ENCODE data around the gene DHRSX.
"Not testable (repeated sequence)": the region's sequence is repeated elsewhere in the genome, so short reads cannot be mapped to it uniquely, and the experiment has no call there.

DHRSX gene

GRCh38 chrX:2220829-2221567 is 279.8 kb downstream of the DHRSX start:
- DNase-seq (ENCODE audit: low read depth in 2 of 2): no peak

GRCh38 chrX:2220296-2220695 is 280.5 kb downstream of the DHRSX start:
- DNase-seq (ENCODE audit: low read depth in 2 of 2): no peak

- not testable (repeated sequence) for DNase-seq (ENCODE audit: low read depth in 2 of 2)
Measured at GRCh38 chrX:2214138-2214823, 286.5 kb downstream of the DHRSX start.

- DNase-seq (ENCODE audit: low read depth in 2 of 2): not testable (repeated sequence)
Measured at GRCh38 chrX:2211667-2212066, 289.1 kb downstream of the DHRSX start.

- DNase-seq (ENCODE audit: low read depth in 2 of 2): no peak
Measured at GRCh38 chrX:2193273-2193592, 307.5 kb downstream of the DHRSX start.

GRCh38 chrX:2192584-2193272 is 308.0 kb downstream of the DHRSX start:
- DNase-seq (ENCODE audit: low read depth in 2 of 2): no peak

- no peak for DNase-seq (ENCODE audit: low read depth in 2 of 2)
Measured at GRCh38 chrX:2188840-2189239, 311.9 kb downstream of the DHRSX start.

- no peak for DNase-seq (ENCODE audit: low read depth in 2 of 2)
Measured at GRCh38 chrX:2188330-2188792, 312.4 kb downstream of the DHRSX start.

- no peak for DNase-seq (ENCODE audit: low read depth in 2 of 2)
Measured at GRCh38 chrX:2187352-2188115, 313.2 kb downstream of the DHRSX start.

- DNase-seq (ENCODE audit: low read depth in 2 of 2): no peak
Measured at GRCh38 chrX:2185341-2186082, 315.3 kb downstream of the DHRSX start.

- no peak for DNase-seq (ENCODE audit: low read depth in 2 of 2)
Measured at GRCh38 chrX:2184089-2184488, 316.7 kb downstream of the DHRSX start.

- no peak for DNase-seq (ENCODE audit: low read depth in 2 of 2)
Measured at GRCh38 chrX:2183193-2183725, 317.5 kb downstream of the DHRSX start.

- DNase-seq (ENCODE audit: low read depth in 2 of 2): no peak
Measured at GRCh38 chrX:2177541-2177940, 323.2 kb downstream of the DHRSX start.

- DNase-seq (ENCODE audit: low read depth in 2 of 2): no peak
Measured at GRCh38 chrX:2176733-2177132, 324.0 kb downstream of the DHRSX start.

GRCh38 chrX:2176274-2176673 is 324.5 kb downstream of the DHRSX start:
- DNase-seq (ENCODE audit: low read depth in 2 of 2): no peak

GRCh38 chrX:2172359-2172758 is 328.4 kb downstream of the DHRSX start:
- no peak for DNase-seq (ENCODE audit: low read depth in 2 of 2)
